Gastroesophageal sphincter (tissue), 3 donors: ENCODE results near the gene LRRC1.

ENCODE experiments used
- CTCF ChIP-seq, 4 experiments: fragments of 200-600 bp in 2 of 4; fragments of 450-650 bp in 2 of 4; sonication (generic) in 1 of 4; IDR thresholded peaks; one replicate each; pipeline ENCODE4 v1.5.1; 2017 to 2019; ENCODE audit warnings: antibody characterized with exemption in 4 of 4, mild to moderate bottlenecking in 2 of 4, moderate library complexity in 2 of 4
- POLR2A ChIP-seq, 2 donors: fragments of 450-650 bp; IDR thresholded peaks; one replicate each; pipeline ENCODE4 v1.6.1; 2017; ENCODE audit warnings: antibody characterized with exemption in 2 of 2, mild to moderate bottlenecking in 2 of 2, moderate library complexity in 1 of 2
- POLR2AphosphoS5 ChIP-seq: sonication (generic); formaldehyde crosslinking; IDR thresholded peaks from one replicate; pipeline ENCODE4 v1.6.1; 2017; ENCODE audit warnings: antibody characterized with exemption

- TF ChIP-seq POLR2A (IDR thresholded peaks at IDR 0.05), result no peak
- TF ChIP-seq CTCF (IDR thresholded peaks at IDR 0.05), result no peak
- no peak for TF ChIP-seq POLR2AphosphoS5
Measured at GRCh38 chr6:53799340-53799739, 4.5 kb downstream of the LRRC1 start.
